IMR-90 (cell line): ENCODE results near the gene SH3RF3. TPM values are rescaled to one million over a fixed set of nuclear protein-coding genes. Genes with fewer than 3 reads are reported as not detected.

ENCODE experiments used
- ATAC-seq: fragments of 200-7000 bp; cut with Tn5 transposase; 2 replicates; pipeline ENCODE4 v1.9.1; 2020; ENCODE audit warnings: low read depth, mild to moderate bottlenecking, moderate library complexity
- BruUV-seq: library from RNA; stranded (reverse); fragments of 400-500 nt; replicated peaks from 2 replicates; lab custom pipeline; 2021; lab: Mats Ljungman, UMichigan
- CTCF ChIA-PET: fragments of 300-600 bp; formaldehyde crosslinking; extraction: SDS; loops from one replicate; lab custom pipeline; 2021; ENCODE audit warnings: antibody characterized with exemption; lab: Yijun Ruan, JAX
- POLR2A ChIA-PET: fragments of 300-600 bp; sonication (Branson Sonifier 250); formaldehyde crosslinking; loops from one replicate; lab custom pipeline; 2022; ENCODE audit warnings: antibody characterized with exemption; ENCODE audit not compliant: unreplicated experiment; lab: Charles Lee
- DNase-seq: peaks from one replicate; pipeline ENCODE4 v3.0.0; 2013
- H2AFZ ChIP-seq: replicated peaks from 2 replicates; pipeline ENCODE3; 2013; ENCODE audit warnings: low read length, mild to moderate bottlenecking; ENCODE audit not compliant: poor library complexity
- H2AK5ac ChIP-seq: 2 replicates; pipeline ENCODE4 v1.6.1; 2013; ENCODE audit warnings: low read depth, low read length, inconsistent platforms
- H2AK9ac ChIP-seq: replicated peaks from 2 replicates; pipeline ENCODE3; 2013; ENCODE audit warnings: mild to moderate bottlenecking, low read depth, low read length, moderate library complexity; ENCODE audit not compliant: poor library complexity
- H2BK120ac ChIP-seq: 2 replicates; pipeline ENCODE4 v1.6.1; 2013; ENCODE audit warnings: low read depth, low read length, inconsistent platforms
- H2BK15ac ChIP-seq: 3 replicates; pipeline ENCODE4 v1.6.1; 2013; ENCODE audit warnings: low read depth, low read length, inconsistent platforms
- H2BK20ac ChIP-seq: 2 replicates; pipeline ENCODE4 v1.6.1; 2013; ENCODE audit warnings: low read depth, mild to moderate bottlenecking, inconsistent platforms, low read length, moderate library complexity
- H2BK5ac ChIP-seq: 2 replicates; pipeline ENCODE4 v1.6.1; 2013; ENCODE audit warnings: mild to moderate bottlenecking, low read depth, low read length, inconsistent platforms; ENCODE audit not compliant: poor library complexity, severe bottlenecking
- H3K14ac ChIP-seq: replicated peaks from 2 replicates; pipeline ENCODE4 v1.6.1; 2013; ENCODE audit warnings: low read depth, low read length, inconsistent platforms
- H3K18ac ChIP-seq: 2 replicates; pipeline ENCODE4 v1.6.1; 2013; ENCODE audit warnings: low read depth, low read length, control low read depth
- H3K23ac ChIP-seq: 2 replicates; pipeline ENCODE4 v1.6.1; 2013; ENCODE audit warnings: low read depth, low read length, inconsistent platforms
- H3K27ac ChIP-seq: 2 replicates; pipeline ENCODE4 v1.5.1; 2013; ENCODE audit warnings: mild to moderate bottlenecking, control low read depth, low read length; ENCODE audit not compliant: insufficient read depth
- H3K27me3 ChIP-seq: 2 replicates; pipeline ENCODE4 v1.6.1; 2013; ENCODE audit warnings: low read length; ENCODE audit not compliant: control insufficient read depth, insufficient read depth
- H3K36me3 ChIP-seq: 2 replicates; pipeline ENCODE4 v1.6.1; 2013; ENCODE audit warnings: low read length, mixed read lengths; ENCODE audit not compliant: control insufficient read depth, insufficient read depth
- H3K4ac ChIP-seq: 2 replicates; pipeline ENCODE4 v1.6.1; 2013; ENCODE audit warnings: low read depth, low read length, inconsistent platforms
- H3K4me1 ChIP-seq: 2 replicates; pipeline ENCODE4 v1.6.1; 2013; ENCODE audit warnings: low read length, mixed read lengths; ENCODE audit not compliant: control insufficient read depth, insufficient read depth
- H3K4me2 ChIP-seq: 2 replicates; pipeline ENCODE4 v1.6.1; 2013; ENCODE audit warnings: low read depth, mild to moderate bottlenecking, control low read depth, low read length, moderate library complexity
- H3K4me3 ChIP-seq: 2 replicates; pipeline ENCODE4 v1.5.1; 2013; ENCODE audit warnings: low read depth, mild to moderate bottlenecking, control low read depth, low read length, moderate library complexity; ENCODE audit not compliant: insufficient read depth
- H3K56ac ChIP-seq: 2 replicates; pipeline ENCODE4 v1.6.1; 2013; ENCODE audit warnings: low read length, inconsistent platforms; ENCODE audit not compliant: insufficient read depth; ENCODE audit errors: extremely low read depth
- H3K79me1 ChIP-seq, 2 experiments: 2 replicates each; pipeline ENCODE4 v1.6.1; 2013; ENCODE audit warnings: low read length in 2 of 2, inconsistent platforms in 1 of 2, low read depth in 1 of 2
- H3K9ac ChIP-seq: 2 replicates; pipeline ENCODE4 v1.6.1; 2013; ENCODE audit warnings: low read depth, low read length, control low read depth
- H3K9me1 ChIP-seq: 2 replicates; pipeline ENCODE4 v1.6.1; 2013; ENCODE audit warnings: low read length, inconsistent platforms; ENCODE audit not compliant: insufficient read depth
- H3K9me3 ChIP-seq: 2 replicates; pipeline ENCODE4 v1.6.1; 2013; ENCODE audit warnings: low read length; ENCODE audit not compliant: control insufficient read depth, insufficient read depth
- H4K20me1 ChIP-seq: 2 replicates; pipeline ENCODE4 v1.6.1; 2013; ENCODE audit warnings: low read length, inconsistent platforms; ENCODE audit not compliant: insufficient read depth
- H4K5ac ChIP-seq: 2 replicates; pipeline ENCODE4 v1.6.1; 2013; ENCODE audit warnings: mild to moderate bottlenecking, low read depth, low read length, control low read depth
- H4K8ac ChIP-seq, 2 experiments: 2 replicates each; pipeline ENCODE4 v1.6.1; 2013; ENCODE audit warnings: low read depth in 2 of 2, low read length in 2 of 2, control low read depth in 1 of 2, inconsistent platforms in 1 of 2
- H4K91ac ChIP-seq: 2 replicates; pipeline ENCODE4 v1.6.1; 2013; ENCODE audit warnings: low read depth, low read length, inconsistent platforms; ENCODE audit not compliant: insufficient read depth
- BHLHE40 ChIP-seq: fragments of 150-350 bp; IDR thresholded peaks from 2 replicates; pipeline ENCODE4 v1.6.1; 2016; ENCODE audit warnings: mild to moderate bottlenecking, low read depth, low read length
- CEBPB ChIP-seq: IDR thresholded peaks from 2 replicates; pipeline ENCODE4 v1.6.1; 2012; ENCODE audit warnings: low read depth, low read length, improper control_type of control experiment
- RFX5 ChIP-seq: IDR thresholded peaks from 2 replicates; pipeline ENCODE4 v1.8.0; 2012; ENCODE audit warnings: low read depth, mild to moderate bottlenecking, low read length, moderate library complexity
- SMC3 ChIP-seq: fragments of 150-350 bp; IDR thresholded peaks from 2 replicates; pipeline ENCODE4 v1.6.1; 2016; ENCODE audit warnings: low read depth, mild to moderate bottlenecking, antibody characterized with exemption, low read length, moderate library complexity
- whole genome bisulfite sequencing, 2 experiments: methylation state at CpG; one replicate each; pipeline versions ENCODE4 v1.1.5 to v1.1.7; 2013; ENCODE audit warnings: missing lambda C conversion rate in 2 of 2; ENCODE audit not compliant: insufficient read length in 1 of 2; ENCODE audit errors: extremely low coverage in 2 of 2; 5-methylcytosine and 5-hydroxymethylcytosine counted together
- dilution Hi-C: fragments of 300-500 bp; cut with HindIII; formaldehyde crosslinking; loops from one replicate; pipeline ENCODE4 v1.14.3; 2018; ENCODE audit warnings: low sequenced_read_pairs; ENCODE audit not compliant: unreplicated experiment
- in situ Hi-C: fragments of 300-500 bp; cut with MboI; formaldehyde crosslinking; loops from 3 replicates; pipeline ENCODE4 v1.14.3; 2019; ENCODE audit warnings: low sequenced_read_pairs, inconsistent platforms, mixed read lengths
- intact Hi-C: fragments of 100-400 bp; cut with micrococcal nuclease; formaldehyde crosslinking; loops from 2 replicates; pipeline ENCODE4 v1.10.0; 2022
- polyA plus RNA-seq, 3 experiments: library from polyadenylated mRNA; depleted of rRNA; stranded (reverse); fragments of >200 nt; gene quantifications; 2 replicates each; pipeline ENCODE4 v1.2.3, GENCODE V29; 2012; ENCODE audit warnings: low replicate concordance in 1 of 3
- total RNA-seq: library from RNA; depleted of rRNA; stranded (reverse); fragments of >200 nt; gene quantifications from 2 replicates; pipeline ENCODE4 v1.2.3, GENCODE V29; 2012

The SH3RF3 gene
- total and polyA plus RNA-seq, 2 of the 4 experiments (the other 2 are of a cell fraction) = 3.4 to 5.3 TPM

DNA sequence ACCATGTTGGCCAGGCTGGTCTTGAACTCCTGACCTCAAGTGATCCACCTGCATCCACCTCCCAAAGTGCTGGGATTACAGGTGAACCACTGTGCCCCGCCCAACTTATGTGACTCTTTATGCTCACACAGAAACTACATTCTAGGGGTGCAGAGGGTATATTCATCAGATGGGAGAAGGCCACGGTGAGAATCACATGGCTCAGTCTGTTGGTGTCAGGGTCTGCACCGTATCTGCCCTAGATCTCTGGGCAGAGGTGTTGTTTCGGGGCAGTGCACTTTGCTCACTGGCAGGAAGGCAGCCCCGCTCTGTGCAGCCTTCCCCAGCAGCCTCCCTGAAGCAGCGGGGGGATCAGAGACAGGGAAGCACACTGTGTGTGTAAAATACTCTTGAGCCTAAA lies 76.4 kb downstream of the SH3RF3 start:
- H2BK20ac ChIP-seq = no peak overlapping the region
- no peak overlapping the region for H4K8ac ChIP-seq
- ChIA-PET CTCF (no interaction called here), POLR2A (no interaction called here)
- no peak overlapping the region for H3K14ac ChIP-seq
- no peak for TF ChIP-seq BHLHE40
- TF ChIP-seq RFX5 = no peak
- no peak for TF ChIP-seq CEBPB
- TF ChIP-seq SMC3 = no peak
- no peak overlapping the region for H3K4me3 ChIP-seq
- no peak overlapping the region for H2BK15ac ChIP-seq
- no peak for DNase-seq
- peaks cover 34% of the 10 kb centered on the region for H3K9me1 ChIP-seq
- ATAC-seq = no peak
- dilution Hi-C loops = no loop called here
- no peak overlapping the region for H3K9ac ChIP-seq
- no peak overlapping the region for H3K18ac ChIP-seq
- 60% methylated on average over 1 of the region's 6 CpGs; no CpG with 5 or more reads in 1 of the 2 experiments for WGBS, 2 experiments
- no peak overlapping the region for H2AK5ac ChIP-seq
- no peak overlapping the region for H3K27ac ChIP-seq
- no peak overlapping the region for H3K23ac ChIP-seq
- H3K79me1 ChIP-seq = peaks cover 40 to 91% of the 10 kb centered on the region in 2 experiments
- H4K20me1 ChIP-seq = peaks cover 79% of the 10 kb centered on the region
- H2AFZ ChIP-seq = no peak overlapping the region
- H3K56ac ChIP-seq = no peak overlapping the region
- H3K4ac ChIP-seq = no peak overlapping the region
- H2BK120ac ChIP-seq = no peak overlapping the region
- intact Hi-C loops = no loop called here
- no peak overlapping the region for H4K5ac ChIP-seq
- H3K4me1 ChIP-seq = peaks cover 19% of the 10 kb centered on the region
- no peak overlapping the region for H2AK9ac ChIP-seq
- BruUV-seq = no TSS peak
- no peak overlapping the region for H3K4me2 ChIP-seq
- H3K36me3 ChIP-seq = no peaks in the 10 kb centered on the region
- H4K91ac ChIP-seq = no peak overlapping the region
- no peak overlapping the region for H2BK5ac ChIP-seq
- no peaks in the 10 kb centered on the region for H3K27me3 ChIP-seq
- H3K9me3 ChIP-seq = no peaks in the 10 kb centered on the region
- in situ Hi-C loops = no loop called here
